Panc1 (cell line): ENCODE measurements around the gene COL4A1. TPM values are rescaled to one million over a fixed set of nuclear protein-coding genes. Genes with fewer than 3 reads are reported as not detected.

Experiments
- ATAC-seq: fragments of 200-7000 bp; cut with Tn5 transposase; 2 replicates; pipeline ENCODE4 v1.9.1; 2020; ENCODE audit warnings: mild to moderate bottlenecking, moderate library complexity
- BruUV-seq: library from RNA; stranded (reverse); fragments of 400-500 nt; replicated peaks from 2 replicates; lab custom pipeline; 2021; lab: Mats Ljungman, UMichigan
- CTCF ChIA-PET: fragments of 300-600 bp; sonication (Branson Sonifier 250); formaldehyde crosslinking; loops from one replicate; lab custom pipeline; 2022; ENCODE audit warnings: antibody characterized with exemption; lab: Charles Lee
- POLR2A ChIA-PET: fragments of 300-600 bp; sonication (Branson Sonifier 250); formaldehyde crosslinking; loops from one replicate; lab custom pipeline; 2022; ENCODE audit warnings: antibody characterized with exemption; lab: Charles Lee
- DNase-seq: peaks from one replicate; pipeline ENCODE4 v3.0.0-alpha.2; 2010; ENCODE audit warnings: low read depth, low spot score
- H3K27ac ChIP-seq: 2 replicates; pipeline ENCODE4 v1.5.1; 2011; ENCODE audit warnings: mild to moderate bottlenecking, low read length, inconsistent platforms
- H3K27me3 ChIP-seq: fragments of 200-500 bp; sonication (Bioruptor generic); 2 replicates; pipeline ENCODE4 v1.6.0; 2014; ENCODE audit warnings: low read length, inconsistent platforms; ENCODE audit not compliant: control insufficient read depth, insufficient read depth
- H3K36me3 ChIP-seq: fragments of 200-500 bp; sonication (Bioruptor generic); 2 replicates; pipeline ENCODE4 v1.5.1; 2014; ENCODE audit warnings: inconsistent platforms, mild to moderate bottlenecking, low read length, moderate library complexity; ENCODE audit not compliant: control insufficient read depth, insufficient read depth
- H3K4me1 ChIP-seq: 2 replicates; pipeline ENCODE4 v1.5.1; 2011; ENCODE audit warnings: inconsistent platforms, mild to moderate bottlenecking, low read length, moderate library complexity; ENCODE audit not compliant: control insufficient read depth, insufficient read depth
- H3K4me3 ChIP-seq, 2 experiments: 2 replicates each; pipeline ENCODE4 v1.5.1; 2011 to 2012; ENCODE audit warnings: low read depth in 2 of 2, low read length in 2 of 2, mild to moderate bottlenecking in 2 of 2, inconsistent platforms in 1 of 2, moderate library complexity in 1 of 2
- H3K9me3 ChIP-seq: fragments of 200-500 bp; sonication (Bioruptor generic); 2 replicates; pipeline ENCODE4 v1.5.1; 2014; ENCODE audit warnings: low read depth, mild to moderate bottlenecking, inconsistent platforms, low read length, moderate library complexity; ENCODE audit not compliant: control insufficient read depth, insufficient read depth
- CTCF ChIP-seq: fragments of 450-650 bp; IDR thresholded peaks from 2 replicates; pipeline ENCODE4 v1.5.1; 2017; ENCODE audit warnings: mild to moderate bottlenecking
- POLR2AphosphoS5 ChIP-seq: IDR thresholded peaks from 2 replicates; pipeline ENCODE4 v1.6.1; 2012; ENCODE audit warnings: mild to moderate bottlenecking, low read depth, low read length, moderate library complexity
- REST ChIP-seq, 2 experiments: IDR thresholded peaks; 2 replicates each; pipeline ENCODE4 v1.6.1; 2011 to 2012; ENCODE audit warnings: low read depth in 2 of 2, control low read depth in 1 of 2, low read length in 1 of 2, mild to moderate bottlenecking in 1 of 2, moderate library complexity in 1 of 2; ENCODE audit not compliant: insufficient read depth in 1 of 2
- SIN3A ChIP-seq: IDR thresholded peaks from 2 replicates; pipeline ENCODE4 v1.6.1; 2012; ENCODE audit warnings: low read depth, mild to moderate bottlenecking, low read length, moderate library complexity, borderline replicate concordance; ENCODE audit not compliant: insufficient read depth
- TCF7L2 ChIP-seq: IDR thresholded peaks from 2 replicates; pipeline ENCODE4 v1.6.1; 2011; ENCODE audit warnings: mild to moderate bottlenecking, low read depth, low read length, inconsistent platforms
- in situ Hi-C: cut with HindIII; loops from 2 replicates; pipeline ENCODE4 v1.10.0; 2016; ENCODE audit warnings: low sequenced_read_pairs, low pct_unique_long_range_greater_than_20kb
- intact Hi-C: fragments of 100-400 bp; cut with micrococcal nuclease; formaldehyde crosslinking; loops from one replicate; pipeline ENCODE4 v1.10.0; 2022; ENCODE audit not compliant: unreplicated experiment
- total RNA-seq: library from RNA; stranded (reverse); gene quantifications from one replicate; pipeline ENCODE4 v1.2.1, GENCODE V29; 2021; ENCODE audit not compliant: unreplicated experiment

The COL4A1 gene
- total RNA-seq, 1 experiment from 2014 or later, result 1.1 TPM

- ATAC-seq (no peak), DNase-seq (no peak)
- Histone ChIP-seq H3K27ac (no peak overlapping the region), H3K27me3 (peaks cover 8% of the 10 kb centered on the region), H3K4me1 (no peaks in the 10 kb centered on the region), H3K36me3 (no peaks in the 10 kb centered on the region), H3K4me3 (no peak overlapping the region), H3K9me3 (no peaks in the 10 kb centered on the region)
- in situ Hi-C loops (no loop called here), intact Hi-C loops (no loop called here)
- ChIA-PET POLR2A (no interaction called here), CTCF (no interaction called here)
- TF ChIP-seq TCF7L2, result no peak
- TF ChIP-seq CTCF, result no peak
- TF ChIP-seq POLR2AphosphoS5, result no peak
- no peak for TF ChIP-seq REST (IDR thresholded peaks at IDR 0.05; ENCODE audit: insufficient read depth in 1 of 2, low read depth in 2 of 2, low read length in 1 of 2)
- TF ChIP-seq SIN3A, result no peak
- no TSS peak for BruUV-seq
Observed at GRCh38 chr13:110301083-110301482, 5.9 kb downstream of the COL4A1 start.

- TF ChIP-seq SIN3A (no peak), POLR2AphosphoS5 (no peak), TCF7L2 (no peak), CTCF (no peak), REST (IDR thresholded peaks at IDR 0.05; ENCODE audit: insufficient read depth in 1 of 2, low read depth in 2 of 2, low read length in 1 of 2) (no peak)
- ChIA-PET CTCF (no interaction called here), POLR2A (no interaction called here)
- H3K27ac ChIP-seq, result no peak overlapping the region
- no TSS peak for BruUV-seq
- no peaks in the 10 kb centered on the region for H3K36me3 ChIP-seq
- intact Hi-C loops, result no loop called here
- ATAC-seq (no peak), DNase-seq (no peak)
- in situ Hi-C loops, result no loop called here
- H3K4me3 ChIP-seq, result no peak overlapping the region
- H3K4me1 ChIP-seq, result no peaks in the 10 kb centered on the region
- H3K9me3 ChIP-seq, result no peaks in the 10 kb centered on the region
- H3K27me3 ChIP-seq, result peaks cover 4% of the 10 kb centered on the region
Observed at GRCh38 chr13:110300090-110300815, 6.7 kb downstream of the COL4A1 start.
